Fibroblast of lung (primary cell): ENCODE measurements around the gene RNF168. TPM values are rescaled to one million over a fixed set of nuclear protein-coding genes. Genes with fewer than 3 reads are reported as not detected.
"Not testable (repeated sequence)": the region's sequence is repeated elsewhere in the genome, so short reads cannot be mapped to it uniquely, and the experiment has no call there.

ENCODE experiments used
- DNase-seq, 2 donors: peaks; one replicate each; pipeline versions ENCODE4 v3.0.0 to v3.0.0-alpha.2; 2010; ENCODE audit warnings: low read depth in 2 of 2
- H2AFZ ChIP-seq: 2 replicates; pipeline ENCODE4 v1.5.1; 2012; ENCODE audit warnings: low read length, control low read depth, inconsistent platforms
- H3K27ac ChIP-seq: 2 replicates; pipeline ENCODE4 v1.5.1; 2011; ENCODE audit warnings: low read length, control low read depth; ENCODE audit not compliant: insufficient read depth
- H3K27me3 ChIP-seq: 2 replicates; pipeline ENCODE4 v1.5.1; 2011; ENCODE audit warnings: mild to moderate bottlenecking, low read length; ENCODE audit not compliant: control insufficient read depth, insufficient read depth
- H3K36me3 ChIP-seq: 2 replicates; pipeline ENCODE4 v1.5.1; 2011; ENCODE audit warnings: low read length; ENCODE audit not compliant: control insufficient read depth, insufficient read depth
- H3K4me1 ChIP-seq: 2 replicates; pipeline ENCODE4 v1.5.1; 2011; ENCODE audit warnings: low read length; ENCODE audit not compliant: control insufficient read depth, insufficient read depth; ENCODE audit errors: extremely low read depth
- H3K4me2 ChIP-seq: 2 replicates; pipeline ENCODE4 v1.5.1; 2011; ENCODE audit warnings: low read length, control low read depth; ENCODE audit not compliant: insufficient read depth; ENCODE audit errors: extremely low read depth
- H3K4me3 ChIP-seq, 4 experiments: fragments of 200-600 bp in 1 of 4; sonication (generic) in 1 of 4; replicated peaks in 1 of 4; 2 replicates each; pipeline ENCODE4 v1.5.1; 2011 to 2016; ENCODE audit warnings: low read length in 4 of 4, low read depth in 3 of 4, mild to moderate bottlenecking in 3 of 4, control low read depth in 2 of 4, inconsistent platforms in 1 of 4, mixed read lengths in 1 of 4; ENCODE audit not compliant: insufficient read depth in 1 of 4; ENCODE audit errors: control extremely low read depth in 1 of 4
- H3K79me2 ChIP-seq: 2 replicates; pipeline ENCODE4 v1.5.1; 2012; ENCODE audit warnings: mild to moderate bottlenecking, low read length, inconsistent platforms; ENCODE audit not compliant: control insufficient read depth, insufficient read depth
- H3K9ac ChIP-seq: 2 replicates; pipeline ENCODE4 v1.5.1; 2011; ENCODE audit warnings: mild to moderate bottlenecking, low read length, control low read depth; ENCODE audit not compliant: insufficient read depth
- H3K9me3 ChIP-seq: 2 replicates; pipeline ENCODE4 v1.5.1; 2012; ENCODE audit warnings: low read depth, low read length; ENCODE audit not compliant: control insufficient read depth, insufficient read depth
- H4K20me1 ChIP-seq: 2 replicates; pipeline ENCODE4 v1.5.1; 2011; ENCODE audit warnings: low read length; ENCODE audit not compliant: control insufficient read depth, insufficient read depth; ENCODE audit errors: extremely low read depth
- EZH2 ChIP-seq: IDR thresholded peaks from 2 replicates; pipeline ENCODE4 v1.5.1; 2012; ENCODE audit warnings: low read length, control low read depth, mild to moderate bottlenecking; ENCODE audit errors: missing control alignments
- polyA plus RNA-seq, 2 donors: library from polyadenylated mRNA; depleted of rRNA in 1 of 2; stranded (reverse) in 1 of 2; unstranded in 1 of 2; fragments of >200 nt; gene quantifications; 2 replicates each; pipeline ENCODE4 v1.2.1, GENCODE V29; 2011 to 2012; ENCODE audit warnings: missing spikeins in 1 of 2
- total RNA-seq: library from RNA; depleted of rRNA; stranded (reverse); fragments of >200 nt; gene quantifications from 2 replicates; pipeline ENCODE4 v1.2.1, GENCODE V29; 2014
- TF ChIP-seq, protein P1 (sequence below), 2 donors: IDR thresholded peaks in 1 of 2; conservative IDR thresholded peaks in 1 of 2; 1 replicate in 1 of 2; 2 replicates in 1 of 2; pipeline ENCODE4 v1.5.1; 2011 to 2012; ENCODE audit warnings: low read length in 2 of 2, control low read depth in 1 of 2, inconsistent platforms in 1 of 2, low read depth in 1 of 2, mild to moderate bottlenecking in 1 of 2

The RNF168 gene
- total and polyA plus RNA-seq, 2 donors (not counting 1 experiment from before 2014, with no cell fraction given), result 3.1 to 13.7 TPM

DNA sequence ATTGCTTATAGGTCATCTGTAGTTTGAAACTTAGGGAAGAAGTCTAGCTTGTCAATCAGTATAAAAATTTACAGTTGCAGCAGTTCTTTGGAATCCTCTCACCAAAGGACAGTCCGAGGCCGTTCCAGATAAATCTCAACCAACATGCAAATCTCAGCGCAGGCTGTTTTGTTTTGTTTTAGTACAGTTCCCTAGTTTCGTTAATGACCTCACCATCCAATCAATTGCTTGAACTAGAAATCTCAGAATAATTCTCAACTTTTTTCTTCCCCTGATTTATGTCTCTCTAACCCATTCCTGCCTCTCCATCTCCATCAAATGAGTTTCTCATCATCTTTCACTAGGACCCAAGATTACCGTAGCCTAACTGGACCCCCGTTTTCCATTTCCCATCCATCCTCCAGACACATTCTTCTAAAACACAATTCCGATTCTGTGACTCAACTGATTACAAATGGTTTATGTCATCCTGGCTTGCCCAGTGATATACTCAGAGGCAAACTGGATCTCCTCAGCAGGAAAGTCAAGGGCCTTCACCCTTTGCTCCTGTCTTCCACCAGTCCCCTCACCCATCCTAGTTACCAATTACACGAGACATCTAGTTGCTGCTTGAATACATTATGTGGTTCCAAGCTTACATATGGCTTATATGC lies 10.3 kb upstream of the RNF168 start:
- H3K4me2 ChIP-seq, result no peak overlapping the region
- DNase-seq, result peak; percentile 25 to 83

DNA sequence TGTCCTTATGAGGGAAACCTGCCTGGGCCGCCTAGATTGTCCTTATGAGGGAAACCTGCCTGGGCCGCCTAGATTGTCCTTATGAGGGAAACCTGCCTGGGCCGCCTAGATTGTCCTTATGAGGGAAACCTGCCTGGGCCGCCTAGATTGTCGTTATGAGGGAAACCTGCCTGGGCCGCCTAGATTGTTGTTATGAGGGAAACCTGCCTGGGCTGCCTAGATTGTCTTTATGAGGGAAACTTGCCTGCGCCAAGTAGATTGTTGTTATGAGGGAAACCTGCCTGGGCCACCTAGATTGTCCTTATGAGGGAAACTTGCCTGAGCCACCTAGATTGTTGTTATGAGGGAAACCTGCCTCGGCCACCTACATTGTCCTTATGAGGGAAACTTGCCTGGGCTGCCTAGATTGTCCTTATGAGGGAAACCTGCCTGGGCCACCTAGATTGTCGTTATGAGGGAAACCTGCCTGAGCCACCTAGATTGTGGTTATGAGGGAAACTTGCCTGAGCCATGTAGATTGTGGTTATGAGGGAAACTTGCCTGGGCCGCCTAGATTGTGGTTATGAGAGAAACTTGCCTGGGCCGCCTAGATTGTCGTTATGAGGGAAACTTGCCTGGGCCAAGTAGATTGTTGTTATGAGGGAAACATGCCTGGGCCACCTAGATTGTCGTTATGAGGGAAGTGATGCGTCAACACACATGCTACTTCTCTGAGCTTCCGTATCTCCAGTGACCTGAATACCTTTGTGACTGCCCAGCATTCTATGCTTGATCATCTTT lies 8.3 kb upstream of the RNF168 start:
- H3K4me1 ChIP-seq, H3K36me3 ChIP-seq, H3K9me3 ChIP-seq, H4K20me1 ChIP-seq, H3K79me2 ChIP-seq, H2AFZ ChIP-seq, H3K27ac ChIP-seq, H3K9ac ChIP-seq, H3K4me3 ChIP-seq, DNase-seq, H3K4me2 ChIP-seq, H3K27me3 ChIP-seq: not testable (repeated sequence)

More for the DNA sequence above, 10.3 kb upstream of the RNF168 start:
- no peak for TF ChIP-seq EZH2
- TF ChIP-seq, protein P1, sequence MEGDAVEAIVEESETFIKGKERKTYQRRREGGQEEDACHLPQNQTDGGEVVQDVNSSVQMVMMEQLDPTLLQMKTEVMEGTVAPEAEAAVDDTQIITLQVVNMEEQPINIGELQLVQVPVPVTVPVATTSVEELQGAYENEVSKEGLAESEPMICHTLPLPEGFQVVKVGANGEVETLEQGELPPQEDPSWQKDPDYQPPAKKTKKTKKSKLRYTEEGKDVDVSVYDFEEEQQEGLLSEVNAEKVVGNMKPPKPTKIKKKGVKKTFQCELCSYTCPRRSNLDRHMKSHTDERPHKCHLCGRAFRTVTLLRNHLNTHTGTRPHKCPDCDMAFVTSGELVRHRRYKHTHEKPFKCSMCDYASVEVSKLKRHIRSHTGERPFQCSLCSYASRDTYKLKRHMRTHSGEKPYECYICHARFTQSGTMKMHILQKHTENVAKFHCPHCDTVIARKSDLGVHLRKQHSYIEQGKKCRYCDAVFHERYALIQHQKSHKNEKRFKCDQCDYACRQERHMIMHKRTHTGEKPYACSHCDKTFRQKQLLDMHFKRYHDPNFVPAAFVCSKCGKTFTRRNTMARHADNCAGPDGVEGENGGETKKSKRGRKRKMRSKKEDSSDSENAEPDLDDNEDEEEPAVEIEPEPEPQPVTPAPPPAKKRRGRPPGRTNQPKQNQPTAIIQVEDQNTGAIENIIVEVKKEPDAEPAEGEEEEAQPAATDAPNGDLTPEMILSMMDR (conservative IDR thresholded peaks at IDR 0.05 in 1 of 2, IDR thresholded peaks at IDR 0.05 in 1 of 2; ENCODE audit: low read depth in 1 of 2, low read length in 2 of 2), result no peak
- Histone ChIP-seq H3K79me2 (no peaks in the 10 kb centered on the region), H3K27me3 (no peaks in the 10 kb centered on the region), H3K9ac (no peak overlapping the region), H3K9me3 (no peaks in the 10 kb centered on the region), H3K36me3 (no peaks in the 10 kb centered on the region), H2AFZ (no peak overlapping the region), H4K20me1 (no peaks in the 10 kb centered on the region), H3K27ac (no peak overlapping the region), H3K4me1 (no peaks in the 10 kb centered on the region), H3K4me3 (no peak overlapping the region)

DNA sequence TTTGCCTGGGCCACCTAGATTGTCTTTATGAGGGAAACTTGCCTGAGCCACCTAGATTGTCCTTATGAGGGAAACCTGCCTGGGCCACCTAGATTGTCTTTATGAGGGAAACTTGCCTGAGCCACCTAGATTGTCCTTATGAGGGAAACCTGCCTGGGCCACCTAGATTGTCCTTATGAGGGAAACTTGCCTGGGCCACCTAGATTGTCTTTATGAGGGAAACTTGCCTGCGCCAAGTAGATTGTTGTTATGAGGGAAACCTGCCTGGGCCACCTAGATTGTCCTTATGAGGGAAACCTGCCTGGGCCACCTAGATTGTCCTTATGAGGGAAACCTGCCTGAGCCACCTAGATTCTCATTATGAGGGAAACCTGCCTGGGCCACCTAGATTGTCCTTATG lies 7.5 kb upstream of the RNF168 start:
- not testable (repeated sequence) for H3K9ac ChIP-seq, H3K36me3 ChIP-seq, H4K20me1 ChIP-seq, H2AFZ ChIP-seq, H3K4me2 ChIP-seq, H3K4me3 ChIP-seq, H3K4me1 ChIP-seq, H3K79me2 ChIP-seq, DNase-seq, H3K9me3 ChIP-seq, H3K27ac ChIP-seq, H3K27me3 ChIP-seq

DNA sequence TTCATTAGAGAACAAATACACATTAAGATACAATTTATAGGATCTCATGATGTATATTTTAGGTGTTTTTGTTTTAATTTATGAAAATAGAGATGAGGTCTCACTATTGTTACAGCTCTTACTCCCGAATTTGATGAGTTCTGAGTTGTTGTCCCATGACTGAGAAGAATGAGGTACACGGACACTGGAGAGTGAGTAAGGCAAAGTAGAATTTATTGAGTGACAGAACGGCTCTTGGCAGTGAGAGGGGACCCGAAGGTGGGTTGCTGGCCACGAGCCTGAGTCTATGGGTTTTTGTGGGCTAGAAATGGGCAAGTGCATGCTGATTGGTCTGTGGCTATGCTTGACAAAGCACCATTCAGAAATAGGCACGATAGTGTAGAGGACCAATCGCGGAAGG lies 3.1 kb upstream of the RNF168 start:
- TF ChIP-seq EZH2, result no peak
- TF ChIP-seq, protein P1 (conservative IDR thresholded peaks at IDR 0.05 in 1 of 2, IDR thresholded peaks at IDR 0.05 in 1 of 2; ENCODE audit: low read depth in 1 of 2, low read length in 2 of 2), result no peak

More for the DNA sequence above, 3.1 kb upstream of the RNF168 start:
- Histone ChIP-seq H3K27ac (no peak overlapping the region), H4K20me1 (no peaks in the 10 kb centered on the region), H2AFZ (no peak overlapping the region), H3K4me3 (no peak overlapping the region), H3K79me2 (peaks cover 13% of the 10 kb centered on the region), H3K36me3 (no peaks in the 10 kb centered on the region), H3K27me3 (no peaks in the 10 kb centered on the region), H3K9me3 (no peaks in the 10 kb centered on the region), H3K4me2 (no peak overlapping the region), H3K9ac (no peak overlapping the region), H3K4me1 (no peaks in the 10 kb centered on the region)
- DNase-seq, result no peak
